Small intestine (tissue), 7 donors: ENCODE data around the gene TRIOBP. TPM values are rescaled to one million over a fixed set of nuclear protein-coding genes. Genes with fewer than 3 reads are reported as not detected.

ENCODE experiments used
- DNase-seq, 2 donors: peaks; one replicate each; pipeline versions ENCODE4 v3.0.0 to v3.0.0-alpha.2; 2013
- FAIRE-seq: peaks from 2 replicates; lab custom pipeline; 2012; peaks lifted over from hg19 to GRCh38; lab: Jason Lieb, UNC
- H3K27ac ChIP-seq, 3 donors: one replicate each; pipeline ENCODE4 v1.5.1; 2013; ENCODE audit warnings: low read length in 2 of 3, mild to moderate bottlenecking in 2 of 3, control low read depth in 1 of 3, inconsistent platforms in 1 of 3, low read depth in 1 of 3, moderate library complexity in 1 of 3
- H3K27me3 ChIP-seq, 3 donors: one replicate each; pipeline ENCODE4 v1.6.1; 2013; ENCODE audit warnings: low read length in 3 of 3, inconsistent platforms in 1 of 3; ENCODE audit not compliant: control insufficient read depth in 3 of 3, insufficient read depth in 3 of 3
- H3K36me3 ChIP-seq, 3 donors: one replicate each; pipeline ENCODE4 v1.6.1; 2013; ENCODE audit warnings: low read length in 3 of 3, inconsistent platforms in 1 of 3, low read depth in 1 of 3, mild to moderate bottlenecking in 1 of 3, moderate library complexity in 1 of 3; ENCODE audit not compliant: control insufficient read depth in 3 of 3, insufficient read depth in 2 of 3
- H3K4me1 ChIP-seq, 3 donors: one replicate each; pipeline ENCODE4 v1.6.1; 2013; ENCODE audit warnings: low read length in 2 of 3, inconsistent platforms in 1 of 3, low read depth in 1 of 3, mild to moderate bottlenecking in 1 of 3, moderate library complexity in 1 of 3; ENCODE audit not compliant: control insufficient read depth in 3 of 3, insufficient read depth in 2 of 3
- H3K4me3 ChIP-seq, 3 donors: one replicate each; pipeline ENCODE4 v1.5.1; 2013; ENCODE audit warnings: low read length in 3 of 3, control low read depth in 1 of 3, inconsistent platforms in 1 of 3, low read depth in 1 of 3, mild to moderate bottlenecking in 1 of 3, moderate library complexity in 1 of 3
- H3K9me3 ChIP-seq, 2 donors: one replicate each; pipeline ENCODE4 v1.6.1; 2013; ENCODE audit warnings: low read depth in 1 of 2, low read length in 1 of 2; ENCODE audit not compliant: control insufficient read depth in 2 of 2, insufficient read depth in 1 of 2
- WGBS, 3 donors: extraction: QIAGEN DNeasy Blood & Tissue Kit; methylation state at CpG; one replicate each; pipeline ENCODE4 v1.1.7; 2013; 5-methylcytosine and 5-hydroxymethylcytosine counted together
- polyA plus RNA-seq, 4 donors: library from polyadenylated mRNA; stranded (reverse) in 3 of 4; unstranded in 1 of 4; fragments of 200-250 nt in 3 of 4; fragments of 120-200 nt in 1 of 4; gene quantifications; one replicate each; pipeline versions ENCODE4 v1.2.1 to v1.2.3, GENCODE V29; 2013
- donor health status: healthy with polysubstance abuse.
- donor health status: control.
- donor health status: control.
- donor health status: Bipolar disorder and iron deficiency.
- donor health status: healthy.

Gene TRIOBP
- polyA plus RNA-seq, 4 donors, result 20.4 to 46.8 (median 35.2) TPM

GRCh38 chr22:37657590-37658132 lies 39.2 kb upstream of the TRIOBP start:
- Histone ChIP-seq H3K36me3 (peaks cover 0 to 62% (median 3%) of the 10 kb centered on the region in 3 donors), H3K27me3 (no peaks in the 10 kb centered on the region), H3K9me3 (no peaks in the 10 kb centered on the region), H3K27ac (peak overlapping the region; percentile 57 to 95 (median 68)), H3K4me3 (peak overlapping the region in 2 of 3 donors; percentile 39 to 45), H3K4me1 (peaks cover 7 to 44% (median 10%) of the 10 kb centered on the region in 3 donors)
- peak in 1 of 2 donors; percentile 35 for DNase-seq
- 5 to 8% (median 7%) methylated on average over 6 of the region's 6 CpGs for WGBS, 3 donors
- FAIRE-seq, result no peak

- Histone ChIP-seq H3K4me1 (peaks cover 7 to 44% (median 10%) of the 10 kb centered on the region in 3 donors), H3K27ac (peak within 1 kb of the TSS; percentile 90 to 100 (median 95)), H3K4me3 (peak within 1 kb of the TSS; percentile 52 to 97 (median 78)), H3K9me3 (no peaks in the 10 kb centered on the region), H3K27me3 (no peaks in the 10 kb centered on the region), H3K36me3 (peaks cover 0 to 58% (median 3%) of the 10 kb centered on the region in 3 donors)
- FAIRE-seq (no peak), DNase-seq (peak; percentile 99 to 100)
- WGBS, 3 donors, result 0 to 1% (median 1%) methylated on average over 51 to 101 of the region's 101 CpGs
These were observed 38.4 kb upstream of the TRIOBP start, which contains the start of gene PDXP for GRCh38 chr22:37658133-37659065. Gene PDXP, plus strand, starts transcription at chr22:37658723. Its CDS starts 60 bp downstream, at chr22:37658783.

GRCh38 chr22:37659066-37659896 lies 37.6 kb upstream of the TRIOBP start:
- FAIRE-seq, result no peak
- no peaks in the 10 kb centered on the region for H3K27me3 ChIP-seq
- H3K4me1 ChIP-seq, result peaks cover 7 to 39% (median 8%) of the 10 kb centered on the region in 3 donors
- no peaks in the 10 kb centered on the region for H3K9me3 ChIP-seq
- H3K36me3 ChIP-seq, result peaks cover 0 to 56% (median 2%) of the 10 kb centered on the region in 3 donors
- H3K27ac ChIP-seq, result peak overlapping the region; percentile 78 to 100 (median 90)
- 1 to 2% (median 1%) methylated on average over 23 to 68 of the region's 68 CpGs for WGBS, 3 donors
- DNase-seq, result peak; percentile 95 to 96
- peak overlapping the region; percentile 52 to 97 (median 78) for H3K4me3 ChIP-seq

GRCh38 chr22:37659897-37660708 lies 36.7 kb upstream of the TRIOBP start:
- WGBS, 3 donors, result 16 to 49% (median 31%) methylated on average over 14 of the region's 14 CpGs
- Histone ChIP-seq H3K27me3 (no peaks in the 10 kb centered on the region), H3K36me3 (peaks cover 0 to 58% (median 2%) of the 10 kb centered on the region in 3 donors), H3K4me3 (peak overlapping the region in 2 of 3 donors; percentile 78 to 97), H3K4me1 (peaks cover 7 to 32% (median 8%) of the 10 kb centered on the region in 3 donors), H3K9me3 (no peaks in the 10 kb centered on the region), H3K27ac (peak overlapping the region; percentile 78 to 100 (median 90))
- no peak for FAIRE-seq
- DNase-seq, result peak in 1 of 2 donors; percentile 63

- H3K4me3 ChIP-seq, result peak overlapping the region in 1 of 3 donors; percentile 97
- peaks cover 0 to 59% (median 3%) of the 10 kb centered on the region in 3 donors for H3K36me3 ChIP-seq
- FAIRE-seq, result no peak
- peak overlapping the region; percentile 77 to 100 (median 79) for H3K27ac ChIP-seq
- peaks cover 2 to 28% (median 7%) of the 10 kb centered on the region in 3 donors for H3K4me1 ChIP-seq
- H3K9me3 ChIP-seq, result no peaks in the 10 kb centered on the region
- WGBS, 3 donors, result 73 to 81% (median 73%) methylated on average over 2 of the region's 2 CpGs
- no peaks in the 10 kb centered on the region for H3K27me3 ChIP-seq
- no peak for DNase-seq
These were observed 36.2 kb upstream of the TRIOBP start for GRCh38 chr22:37660709-37661045.

- H3K4me1 ChIP-seq, result peaks cover 2 to 26% (median 7%) of the 10 kb centered on the region in 3 donors
- no peaks in the 10 kb centered on the region for H3K9me3 ChIP-seq
- FAIRE-seq, result no peak
- H3K36me3 ChIP-seq, result peaks cover 0 to 61% (median 5%) of the 10 kb centered on the region in 3 donors
- peak in 1 of 2 donors; percentile 64 for DNase-seq
- peak overlapping the region in 1 of 3 donors; percentile 97 for H3K4me3 ChIP-seq
- H3K27ac ChIP-seq, result peak overlapping the region; percentile 12 to 79 (median 77)
- 29 to 43% (median 35%) methylated on average over 12 of the region's 12 CpGs for WGBS, 3 donors
- no peaks in the 10 kb centered on the region for H3K27me3 ChIP-seq
These were observed 35.5 kb upstream of the TRIOBP start for GRCh38 chr22:37661160-37661924.

GRCh38 chr22:37662039-37662438 lies 34.8 kb upstream of the TRIOBP start:
- Histone ChIP-seq H3K9me3 (no peaks in the 10 kb centered on the region), H3K36me3 (peaks cover 0 to 64% (median 6%) of the 10 kb centered on the region in 3 donors), H3K4me1 (peaks cover 2 to 26% (median 7%) of the 10 kb centered on the region in 3 donors), H3K27ac (peak overlapping the region in 2 of 3 donors; percentile 73 to 77), H3K27me3 (no peaks in the 10 kb centered on the region), H3K4me3 (no peak overlapping the region)
- FAIRE-seq (no peak), DNase-seq (no peak)
- WGBS, 3 donors, result 73 to 82% (median 78%) methylated on average over 5 of the region's 5 CpGs
